ENCODE data around the gene PGA3. TPM values are rescaled to one million over a fixed set of nuclear protein-coding genes. Genes with fewer than 3 reads are reported as not detected.
"Not testable (repeated sequence)": the region's sequence is repeated elsewhere in the genome, so short reads cannot be mapped to it uniquely, and the experiment has no call there.

PGA3 gene
- polyA plus RNA-seq, 1 experiment = not detected

- POLR2A ChIA-PET = interaction anchor here (0.6 kb wide), 1 partner anchor 14 kb away, joined by 3 read pairs; no protein-coding TSS in a partner anchor
- TF ChIP-seq, protein P1, sequence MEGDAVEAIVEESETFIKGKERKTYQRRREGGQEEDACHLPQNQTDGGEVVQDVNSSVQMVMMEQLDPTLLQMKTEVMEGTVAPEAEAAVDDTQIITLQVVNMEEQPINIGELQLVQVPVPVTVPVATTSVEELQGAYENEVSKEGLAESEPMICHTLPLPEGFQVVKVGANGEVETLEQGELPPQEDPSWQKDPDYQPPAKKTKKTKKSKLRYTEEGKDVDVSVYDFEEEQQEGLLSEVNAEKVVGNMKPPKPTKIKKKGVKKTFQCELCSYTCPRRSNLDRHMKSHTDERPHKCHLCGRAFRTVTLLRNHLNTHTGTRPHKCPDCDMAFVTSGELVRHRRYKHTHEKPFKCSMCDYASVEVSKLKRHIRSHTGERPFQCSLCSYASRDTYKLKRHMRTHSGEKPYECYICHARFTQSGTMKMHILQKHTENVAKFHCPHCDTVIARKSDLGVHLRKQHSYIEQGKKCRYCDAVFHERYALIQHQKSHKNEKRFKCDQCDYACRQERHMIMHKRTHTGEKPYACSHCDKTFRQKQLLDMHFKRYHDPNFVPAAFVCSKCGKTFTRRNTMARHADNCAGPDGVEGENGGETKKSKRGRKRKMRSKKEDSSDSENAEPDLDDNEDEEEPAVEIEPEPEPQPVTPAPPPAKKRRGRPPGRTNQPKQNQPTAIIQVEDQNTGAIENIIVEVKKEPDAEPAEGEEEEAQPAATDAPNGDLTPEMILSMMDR (IDR thresholded peaks at IDR 0.05; ENCODE audit: insufficient read depth, low read depth, low read length) = no peak
- Histone ChIP-seq H3K36me3 (ENCODE audit: control insufficient read depth, insufficient read depth, low read length) (no peaks in the 10 kb centered on the region), H3K27me3 (ENCODE audit: control insufficient read depth, insufficient read depth, low read length) (no peaks in the 10 kb centered on the region; the same call in 1 of the 2 replicates), H3K4me3 (ENCODE audit: low read depth, low read length) (peak overlapping the region; percentile 74)
- no peak for DNase-seq (ENCODE audit: low read depth)
- CTCF ChIA-PET = interaction anchor here (1.4 to 2.0 kb wide), 2 partner anchors 34 to 193 kb away, joined by 3 to 7 read pairs; no protein-coding TSS in a partner anchor
Observed at GRCh38 chr11:61162092-61162941, 41.0 kb upstream of the PGA3 start.

GRCh38 chr11:61163021-61163420 is 40.3 kb upstream of the PGA3 start:
- CTCF ChIA-PET = no interaction called here
- Histone ChIP-seq H3K27me3 (ENCODE audit: control insufficient read depth, insufficient read depth, low read length) (no peaks in the 10 kb centered on the region; the same call in 1 of the 2 replicates), H3K36me3 (ENCODE audit: control insufficient read depth, insufficient read depth, low read length) (no peaks in the 10 kb centered on the region), H3K4me3 (ENCODE audit: low read depth, low read length) (no peak overlapping the region)
- DNase-seq (ENCODE audit: low read depth) = no peak
- TF ChIP-seq, protein P1 (IDR thresholded peaks at IDR 0.05; ENCODE audit: insufficient read depth, low read depth, low read length) = no peak
- POLR2A ChIA-PET = no interaction called here

- Histone ChIP-seq H3K36me3 (ENCODE audit: control insufficient read depth, insufficient read depth, low read length) (no peaks in the 10 kb centered on the region), H3K27me3 (ENCODE audit: control insufficient read depth, insufficient read depth, low read length) (no peaks in the 10 kb centered on the region; the same call in 1 of the 2 replicates), H3K4me3 (ENCODE audit: low read depth, low read length) (no peak overlapping the region)
- CTCF ChIA-PET = no interaction called here
- TF ChIP-seq, protein P1 (IDR thresholded peaks at IDR 0.05; ENCODE audit: insufficient read depth, low read depth, low read length) = no peak
- POLR2A ChIA-PET = no interaction called here
- DNase-seq (ENCODE audit: low read depth) = no peak
Observed at GRCh38 chr11:61163714-61164605, 39.4 kb upstream of the PGA3 start.

- Histone ChIP-seq H3K27me3 (ENCODE audit: control insufficient read depth, insufficient read depth, low read length) (peaks cover under 1% of the 10 kb centered on the region), H3K36me3 (ENCODE audit: control insufficient read depth, insufficient read depth, low read length) (no peaks in the 10 kb centered on the region), H3K4me3 (ENCODE audit: low read depth, low read length) (no peak overlapping the region)
- ChIA-PET CTCF (no interaction called here), POLR2A (no interaction called here)
- TF ChIP-seq, protein P1 (IDR thresholded peaks at IDR 0.05; ENCODE audit: insufficient read depth, low read depth, low read length) = no peak
- no peak for DNase-seq (ENCODE audit: low read depth)
Observed at GRCh38 chr11:61164606-61165424, 38.5 kb upstream of the PGA3 start.

GRCh38 chr11:61165785-61166184 is 37.5 kb upstream of the PGA3 start:
- POLR2A ChIA-PET = not testable (repeated sequence)

GRCh38 chr11:61166331-61166730 is 37.0 kb upstream of the PGA3 start:
- H3K4me3 ChIP-seq (ENCODE audit: low read depth, low read length); POLR2A ChIA-PET; CTCF ChIA-PET; H3K36me3 ChIP-seq (ENCODE audit: control insufficient read depth, insufficient read depth, low read length); DNase-seq (ENCODE audit: low read depth); H3K27me3 ChIP-seq (ENCODE audit: control insufficient read depth, insufficient read depth, low read length): not testable (repeated sequence)

More at GRCh38 chr11:61165785-61166184, 37.5 kb upstream of the PGA3 start:
- H3K27me3 ChIP-seq (ENCODE audit: control insufficient read depth, insufficient read depth, low read length); CTCF ChIA-PET; H3K4me3 ChIP-seq (ENCODE audit: low read depth, low read length); H3K36me3 ChIP-seq (ENCODE audit: control insufficient read depth, insufficient read depth, low read length); DNase-seq (ENCODE audit: low read depth): not testable (repeated sequence)

Measured in BJ (cell line).